ENCODE results near the gene TBC1D21. TPM values are rescaled to one million over a fixed set of nuclear protein-coding genes. Genes with fewer than 3 reads are reported as not detected.

The TBC1D21 gene
- total RNA-seq, 1 donor from 2014 or later: not detected

DNA sequence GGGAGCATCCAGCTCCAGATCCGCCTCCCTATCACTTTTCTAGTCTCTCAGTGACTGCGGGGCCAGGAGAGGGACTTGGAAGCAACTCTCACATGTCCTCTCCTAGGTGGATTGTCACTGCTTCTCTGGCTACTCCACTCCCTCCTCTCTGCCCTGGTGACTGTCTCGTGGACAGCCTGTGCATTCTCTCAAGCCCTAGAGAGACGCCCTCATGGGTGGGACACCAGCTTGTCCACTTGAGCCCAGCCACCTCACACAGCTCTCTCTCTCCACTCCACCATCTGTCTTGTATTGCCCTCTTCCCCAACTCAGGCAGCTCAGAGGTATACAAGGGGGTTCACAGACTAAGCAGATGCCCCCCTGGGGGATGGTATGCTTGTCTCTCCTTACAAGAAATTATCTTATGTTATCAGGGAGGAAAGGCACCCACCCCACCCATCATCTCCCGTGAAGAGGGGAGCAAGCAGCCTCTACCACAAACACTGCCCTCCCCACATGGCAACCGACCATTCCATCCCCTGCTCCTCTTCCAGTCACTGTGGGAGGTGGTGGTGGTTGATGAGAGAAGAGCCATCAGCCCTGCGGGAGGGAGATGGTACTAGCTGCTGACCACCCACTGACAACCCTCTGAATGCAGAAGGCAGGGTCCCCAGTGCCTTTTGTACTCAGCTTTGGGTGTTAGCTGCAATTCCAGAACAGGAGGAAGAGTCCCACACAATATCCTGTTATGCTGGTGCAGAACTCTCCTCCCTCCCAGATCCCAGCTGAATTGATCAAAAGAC, 37.3 kb downstream of the TBC1D21 start:
- no peak for DNase-seq (ENCODE audit: extremely low spot score, unreplicated experiment)
- no peak overlapping the region for H3K4me3 Mint-ChIP-seq (ENCODE audit: unreplicated experiment)
- no peak overlapping the region for H3K27ac Mint-ChIP-seq (ENCODE audit: unreplicated experiment)
- peaks cover 10% of the 10 kb centered on the region for H3K4me1 Mint-ChIP-seq (ENCODE audit: unreplicated experiment)
- no peaks in the 10 kb centered on the region for H3K9me3 Mint-ChIP-seq (ENCODE audit: unreplicated experiment)
- peaks cover 31% of the 10 kb centered on the region for H3K36me3 Mint-ChIP-seq (ENCODE audit: unreplicated experiment)
- TF ChIP-seq, protein P1, sequence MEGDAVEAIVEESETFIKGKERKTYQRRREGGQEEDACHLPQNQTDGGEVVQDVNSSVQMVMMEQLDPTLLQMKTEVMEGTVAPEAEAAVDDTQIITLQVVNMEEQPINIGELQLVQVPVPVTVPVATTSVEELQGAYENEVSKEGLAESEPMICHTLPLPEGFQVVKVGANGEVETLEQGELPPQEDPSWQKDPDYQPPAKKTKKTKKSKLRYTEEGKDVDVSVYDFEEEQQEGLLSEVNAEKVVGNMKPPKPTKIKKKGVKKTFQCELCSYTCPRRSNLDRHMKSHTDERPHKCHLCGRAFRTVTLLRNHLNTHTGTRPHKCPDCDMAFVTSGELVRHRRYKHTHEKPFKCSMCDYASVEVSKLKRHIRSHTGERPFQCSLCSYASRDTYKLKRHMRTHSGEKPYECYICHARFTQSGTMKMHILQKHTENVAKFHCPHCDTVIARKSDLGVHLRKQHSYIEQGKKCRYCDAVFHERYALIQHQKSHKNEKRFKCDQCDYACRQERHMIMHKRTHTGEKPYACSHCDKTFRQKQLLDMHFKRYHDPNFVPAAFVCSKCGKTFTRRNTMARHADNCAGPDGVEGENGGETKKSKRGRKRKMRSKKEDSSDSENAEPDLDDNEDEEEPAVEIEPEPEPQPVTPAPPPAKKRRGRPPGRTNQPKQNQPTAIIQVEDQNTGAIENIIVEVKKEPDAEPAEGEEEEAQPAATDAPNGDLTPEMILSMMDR (IDR thresholded peaks at IDR 0.05): no peak
- H3K27me3 Mint-ChIP-seq (ENCODE audit: unreplicated experiment): no peaks in the 10 kb centered on the region

DNA sequence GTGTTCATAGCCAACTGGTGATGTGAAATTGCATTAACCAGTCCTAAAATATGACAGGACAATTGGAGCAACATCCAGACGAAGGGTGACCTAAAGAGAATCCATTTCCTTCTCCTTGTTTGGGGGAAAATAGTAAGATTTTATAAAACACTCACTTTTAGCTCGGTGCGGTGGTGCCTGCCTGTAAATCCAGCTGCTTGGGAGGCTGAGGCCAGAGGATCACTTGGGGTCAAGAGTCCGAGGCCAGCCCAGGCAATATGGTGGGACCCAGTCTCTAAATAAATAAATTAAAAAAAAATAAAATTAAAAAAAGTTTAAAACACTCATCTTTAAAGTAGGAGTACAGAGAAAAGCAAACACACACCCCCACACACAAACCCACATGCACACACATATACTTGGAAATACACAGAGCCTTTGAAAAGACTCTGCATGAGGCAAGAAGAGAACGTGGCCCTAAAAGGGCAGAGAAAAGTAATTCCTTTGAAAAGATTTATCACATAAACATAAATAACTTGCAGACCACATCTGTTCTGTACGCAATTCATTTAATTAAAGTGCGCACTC, 38.7 kb downstream of the TBC1D21 start:
- TF ChIP-seq, protein P1 (IDR thresholded peaks at IDR 0.05): no peak
- Mint-ChIP-seq H3K27me3 (ENCODE audit: unreplicated experiment) (no peaks in the 10 kb centered on the region), H3K9me3 (ENCODE audit: unreplicated experiment) (no peaks in the 10 kb centered on the region)

DNA sequence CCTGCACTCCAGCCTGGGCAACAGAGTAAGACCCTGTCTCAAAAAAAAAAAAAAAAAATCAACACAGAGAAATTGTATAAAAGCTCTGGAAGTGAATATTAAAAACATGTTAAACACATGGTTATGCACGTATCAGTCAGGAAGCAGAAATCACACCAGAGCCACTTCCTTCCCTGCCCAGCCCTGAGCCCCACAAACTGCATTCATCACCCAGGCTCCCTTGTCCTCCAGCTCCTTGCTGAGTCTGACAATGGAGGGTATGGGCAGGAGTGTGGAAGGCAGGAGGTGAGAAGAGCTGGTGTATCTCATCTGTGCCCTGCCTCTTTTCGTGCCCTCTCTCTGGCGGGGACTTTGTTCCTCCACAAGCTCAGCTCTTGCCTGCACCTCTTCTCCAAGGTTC, 40.8 kb downstream of the TBC1D21 start:
- H3K36me3 Mint-ChIP-seq (ENCODE audit: unreplicated experiment): peaks cover 38% of the 10 kb centered on the region
- no peaks in the 10 kb centered on the region for H3K27me3 Mint-ChIP-seq (ENCODE audit: unreplicated experiment)
- H3K9me3 Mint-ChIP-seq (ENCODE audit: unreplicated experiment): no peaks in the 10 kb centered on the region

More for the DNA sequence above, 38.7 kb downstream of the TBC1D21 start:
- Mint-ChIP-seq H3K4me1 (ENCODE audit: unreplicated experiment) (peaks cover 4% of the 10 kb centered on the region), H3K4me3 (ENCODE audit: unreplicated experiment) (no peak overlapping the region), H3K27ac (ENCODE audit: unreplicated experiment) (no peak overlapping the region), H3K36me3 (ENCODE audit: unreplicated experiment) (peaks cover 28% of the 10 kb centered on the region)
- DNase-seq (ENCODE audit: extremely low spot score, unreplicated experiment): no peak

DNA sequence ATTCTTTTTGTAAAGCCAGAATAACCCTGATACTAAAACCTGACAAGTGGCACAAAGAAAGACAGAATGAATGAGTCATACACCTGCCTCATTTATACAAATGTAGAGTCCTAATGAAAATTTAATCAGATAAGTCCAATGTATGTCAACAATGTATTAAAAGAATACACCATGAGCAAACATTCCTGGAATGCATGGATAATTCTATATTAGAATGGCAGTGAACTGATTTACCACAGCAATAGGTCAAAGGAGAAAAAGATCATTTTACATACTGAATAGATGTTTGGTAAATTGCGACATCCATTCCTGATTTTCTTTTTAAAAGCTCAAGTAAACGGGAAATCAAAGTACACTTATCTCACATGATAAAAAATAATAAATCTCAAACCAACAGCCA, 41.7 kb downstream of the TBC1D21 start:
- no peak for DNase-seq (ENCODE audit: extremely low spot score, unreplicated experiment)
- H3K36me3 Mint-ChIP-seq (ENCODE audit: unreplicated experiment): peaks cover 42% of the 10 kb centered on the region
- H3K9me3 Mint-ChIP-seq (ENCODE audit: unreplicated experiment): no peaks in the 10 kb centered on the region
- no peak overlapping the region for H3K27ac Mint-ChIP-seq (ENCODE audit: unreplicated experiment)
- no peak overlapping the region for H3K4me3 Mint-ChIP-seq (ENCODE audit: unreplicated experiment)
- H3K27me3 Mint-ChIP-seq (ENCODE audit: unreplicated experiment): no peaks in the 10 kb centered on the region
- H3K4me1 Mint-ChIP-seq (ENCODE audit: unreplicated experiment): peaks cover 6% of the 10 kb centered on the region
- TF ChIP-seq, protein P1 (IDR thresholded peaks at IDR 0.05): no peak

More for the DNA sequence above, 40.8 kb downstream of the TBC1D21 start:
- no peak overlapping the region for H3K27ac Mint-ChIP-seq (ENCODE audit: unreplicated experiment)
- no peak for DNase-seq (ENCODE audit: extremely low spot score, unreplicated experiment)
- no peak overlapping the region for H3K4me3 Mint-ChIP-seq (ENCODE audit: unreplicated experiment)
- TF ChIP-seq, protein P1 (IDR thresholded peaks at IDR 0.05): no peak
- peaks cover 3% of the 10 kb centered on the region for H3K4me1 Mint-ChIP-seq (ENCODE audit: unreplicated experiment)

DNA sequence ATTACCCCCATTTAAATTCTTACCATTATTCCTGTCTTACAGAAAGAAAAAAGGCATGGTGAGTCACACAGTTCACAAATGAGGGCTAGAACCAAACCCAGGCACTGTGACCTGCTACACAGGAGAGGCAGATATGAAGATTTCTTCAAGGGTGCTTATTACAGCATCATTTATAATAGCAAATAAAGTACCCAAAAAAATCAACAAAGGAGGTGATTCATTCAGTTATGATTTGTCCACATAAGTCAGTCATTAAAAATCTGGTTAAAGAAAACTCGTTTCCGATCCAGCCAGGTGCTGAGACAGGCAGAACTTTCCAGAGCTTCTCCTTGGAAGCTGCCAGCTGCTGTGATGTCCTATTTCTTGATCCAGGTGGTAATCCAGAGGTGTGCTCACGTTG, 45.4 kb downstream of the TBC1D21 start:
- Mint-ChIP-seq H3K36me3 (ENCODE audit: unreplicated experiment) (peaks cover 43% of the 10 kb centered on the region), H3K27me3 (ENCODE audit: unreplicated experiment) (no peaks in the 10 kb centered on the region), H3K4me1 (ENCODE audit: unreplicated experiment) (peaks cover 41% of the 10 kb centered on the region), H3K9me3 (ENCODE audit: unreplicated experiment) (no peaks in the 10 kb centered on the region), H3K27ac (ENCODE audit: unreplicated experiment) (no peak overlapping the region), H3K4me3 (ENCODE audit: unreplicated experiment) (no peak overlapping the region)
- TF ChIP-seq, protein P1 (IDR thresholded peaks at IDR 0.05): no peak
- no peak for DNase-seq (ENCODE audit: extremely low spot score, unreplicated experiment)

All from osteocyte (in vitro differentiated cells).